GM11168 (cell line): ENCODE data around the gene ALDH2.
"Not testable (repeated sequence)": the region's sequence is repeated elsewhere in the genome, so short reads cannot be mapped to it uniquely, and the experiment has no call there.

ENCODE experiments used
- in situ Hi-C: fragments of 300-500 bp; cut with MboI; formaldehyde crosslinking; loops from one replicate; pipeline ENCODE4 v1.12.0; 2022; ENCODE audit warnings: low sequenced_read_pairs; ENCODE audit not compliant: unreplicated experiment

ALDH2 gene

GRCh38 chr12:111766608-111767361 lies at the start of gene ALDH2:
TSS of gene ALDH2 (plus strand) at chr12:111766933. CDS start at chr12:111766983, 50 bp downstream.
- in situ Hi-C loops, result no loop called here

GRCh38 chr12:111719316-111719715 lies 47.4 kb upstream of the ALDH2 start:
- in situ Hi-C loops, result not testable (repeated sequence)

- in situ Hi-C loops, result no loop called here
Measured at GRCh38 chr12:111720457-111720856, 46.3 kb upstream of the ALDH2 start.

GRCh38 chr12:111723646-111724360 lies 42.9 kb upstream of the ALDH2 start:
- in situ Hi-C loops, result not testable (repeated sequence)

GRCh38 chr12:111728795-111729194 lies 37.9 kb upstream of the ALDH2 start:
- in situ Hi-C loops, result no loop called here

GRCh38 chr12:111730420-111730819 lies 36.3 kb upstream of the ALDH2 start:
- in situ Hi-C loops, result no loop called here

- in situ Hi-C loops, result no loop called here
Measured at GRCh38 chr12:111732786-111733185, 33.9 kb upstream of the ALDH2 start.

GRCh38 chr12:111733340-111733915 lies 33.3 kb upstream of the ALDH2 start:
- in situ Hi-C loops, result no loop called here

- in situ Hi-C loops, result not testable (repeated sequence)
Measured at GRCh38 chr12:111739524-111739923, 27.2 kb upstream of the ALDH2 start.

GRCh38 chr12:111741235-111741812 lies 25.4 kb upstream of the ALDH2 start:
- in situ Hi-C loops, result no loop called here

GRCh38 chr12:111745211-111745610 lies 21.5 kb upstream of the ALDH2 start:
- in situ Hi-C loops, result no loop called here

- in situ Hi-C loops, result no loop called here
Measured at GRCh38 chr12:111747333-111747732, 19.4 kb upstream of the ALDH2 start.

- in situ Hi-C loops, result no loop called here
Measured at GRCh38 chr12:111748151-111748672, 18.5 kb upstream of the ALDH2 start.

- in situ Hi-C loops, result no loop called here
Measured at GRCh38 chr12:111748867-111749266, 17.9 kb upstream of the ALDH2 start.

GRCh38 chr12:111749391-111749790 lies 17.3 kb upstream of the ALDH2 start:
- in situ Hi-C loops, result no loop called here

GRCh38 chr12:111753144-111753881 lies 13.4 kb upstream of the ALDH2 start:
- in situ Hi-C loops, result no loop called here

GRCh38 chr12:111754671-111755070 lies 12.1 kb upstream of the ALDH2 start:
- in situ Hi-C loops, result no loop called here

GRCh38 chr12:111756196-111756595 lies 10.5 kb upstream of the ALDH2 start:
- in situ Hi-C loops, result no loop called here

GRCh38 chr12:111756681-111757080 lies 10.1 kb upstream of the ALDH2 start:
- in situ Hi-C loops, result no loop called here
